IPS DF 6.9 (cell line): ENCODE data around the gene ERMAP.

ENCODE experiments used
- DNase-seq: peaks from one replicate; pipeline ENCODE4 v3.0.0-alpha.2; 2013; ENCODE audit warnings: low read depth, low spot score
- H3K27ac ChIP-seq: one replicate; pipeline ENCODE4 v1.5.1; 2013; ENCODE audit warnings: low read length, control low read depth
- H3K27me3 ChIP-seq: 2 replicates; pipeline ENCODE4 v1.6.1; 2013; ENCODE audit warnings: mild to moderate bottlenecking, low read length; ENCODE audit not compliant: control insufficient read depth, insufficient read depth
- H3K36me3 ChIP-seq: 2 replicates; pipeline ENCODE4 v1.6.1; 2013; ENCODE audit warnings: low read length; ENCODE audit not compliant: control insufficient read depth, insufficient read depth
- H3K4me1 ChIP-seq: 2 replicates; pipeline ENCODE4 v1.6.1; 2013; ENCODE audit warnings: low read length; ENCODE audit not compliant: control insufficient read depth, insufficient read depth
- H3K4me3 ChIP-seq: 2 replicates; pipeline ENCODE4 v1.5.1; 2013; ENCODE audit warnings: mild to moderate bottlenecking, low read length
- H3K9me3 ChIP-seq: 2 replicates; pipeline ENCODE4 v1.6.1; 2013; ENCODE audit warnings: low read length, inconsistent platforms; ENCODE audit not compliant: control insufficient read depth, insufficient read depth
- WGBS: extraction: QIAGEN DNeasy Blood & Tissue Kit; methylation state at CpG from one replicate; pipeline ENCODE4 v1.1.7; 2013; ENCODE audit warnings: mixed read lengths, missing lambda C conversion rate; ENCODE audit not compliant: insufficient read length, insufficient coverage; 5-methylcytosine and 5-hydroxymethylcytosine counted together

ERMAP gene, protein sequence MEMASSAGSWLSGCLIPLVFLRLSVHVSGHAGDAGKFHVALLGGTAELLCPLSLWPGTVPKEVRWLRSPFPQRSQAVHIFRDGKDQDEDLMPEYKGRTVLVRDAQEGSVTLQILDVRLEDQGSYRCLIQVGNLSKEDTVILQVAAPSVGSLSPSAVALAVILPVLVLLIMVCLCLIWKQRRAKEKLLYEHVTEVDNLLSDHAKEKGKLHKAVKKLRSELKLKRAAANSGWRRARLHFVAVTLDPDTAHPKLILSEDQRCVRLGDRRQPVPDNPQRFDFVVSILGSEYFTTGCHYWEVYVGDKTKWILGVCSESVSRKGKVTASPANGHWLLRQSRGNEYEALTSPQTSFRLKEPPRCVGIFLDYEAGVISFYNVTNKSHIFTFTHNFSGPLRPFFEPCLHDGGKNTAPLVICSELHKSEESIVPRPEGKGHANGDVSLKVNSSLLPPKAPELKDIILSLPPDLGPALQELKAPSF

DNA sequence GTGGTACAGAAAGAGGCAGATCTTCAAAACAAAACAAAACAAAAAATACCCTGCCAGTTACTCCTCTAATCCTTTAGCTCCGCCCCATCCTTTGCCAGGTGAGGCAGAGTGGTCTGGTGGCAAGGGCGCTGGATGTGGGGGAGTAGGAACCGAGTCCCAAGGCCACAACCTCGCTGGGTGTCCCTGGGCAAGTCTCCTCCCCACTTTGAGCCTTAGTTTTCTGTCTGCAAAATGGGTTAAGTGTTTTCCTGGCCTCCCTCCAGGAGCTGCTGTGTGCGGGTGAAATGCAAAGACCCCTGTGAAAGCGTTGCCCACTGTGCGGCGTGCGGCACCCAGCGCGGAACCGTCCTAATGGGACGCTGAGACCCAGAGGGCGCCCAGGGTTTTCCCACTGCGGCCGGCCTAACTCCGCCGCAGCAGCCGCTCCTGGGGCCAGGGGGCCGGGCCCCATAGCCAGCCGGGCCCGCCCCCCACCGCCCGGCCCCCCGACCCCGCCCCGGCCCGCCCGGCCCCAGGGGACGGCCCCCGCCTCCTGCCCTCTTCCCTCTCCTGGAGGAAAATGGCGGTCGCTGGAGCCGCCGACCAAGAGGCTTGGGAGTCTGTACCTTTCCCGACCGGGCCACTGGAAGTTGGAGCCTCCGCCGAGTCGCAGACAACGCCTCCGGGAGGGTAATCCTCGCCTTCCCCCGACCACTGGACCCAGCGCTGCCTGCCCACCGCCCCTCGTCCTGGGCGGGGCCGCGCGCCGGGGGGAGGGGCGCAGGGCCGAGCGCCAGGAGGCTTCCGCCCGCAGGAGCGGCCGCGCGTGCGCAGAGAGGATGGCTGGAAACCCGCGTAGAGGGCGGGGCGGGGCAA lies at the start of gene ERMAP, which contains the start of gene SVBP:
Gene ERMAP, plus strand, starts transcription at position 538 of the 855 bp plus-strand sequence. CDS start 13,327 bp downstream, outside the sequence.
Gene SVBP, minus strand, starts transcription at position 813 of the 855 bp plus-strand sequence. CDS start 853 bp downstream, outside the sequence.
- Histone ChIP-seq H3K4me1 (no peaks in the 10 kb centered on the region), H3K36me3 (no peaks in the 10 kb centered on the region), H3K4me3 (peak within 1 kb of the TSS; percentile 91; the same call in 1 of the 2 replicates), H3K9me3 (no peaks in the 10 kb centered on the region), H3K27ac (no peak within 1 kb of the TSS), H3K27me3 (no peaks in the 10 kb centered on the region)
- peak; percentile 45 for DNase-seq
- no CpG with 5 or more reads among the region's 66 CpGs for WGBS

DNA sequence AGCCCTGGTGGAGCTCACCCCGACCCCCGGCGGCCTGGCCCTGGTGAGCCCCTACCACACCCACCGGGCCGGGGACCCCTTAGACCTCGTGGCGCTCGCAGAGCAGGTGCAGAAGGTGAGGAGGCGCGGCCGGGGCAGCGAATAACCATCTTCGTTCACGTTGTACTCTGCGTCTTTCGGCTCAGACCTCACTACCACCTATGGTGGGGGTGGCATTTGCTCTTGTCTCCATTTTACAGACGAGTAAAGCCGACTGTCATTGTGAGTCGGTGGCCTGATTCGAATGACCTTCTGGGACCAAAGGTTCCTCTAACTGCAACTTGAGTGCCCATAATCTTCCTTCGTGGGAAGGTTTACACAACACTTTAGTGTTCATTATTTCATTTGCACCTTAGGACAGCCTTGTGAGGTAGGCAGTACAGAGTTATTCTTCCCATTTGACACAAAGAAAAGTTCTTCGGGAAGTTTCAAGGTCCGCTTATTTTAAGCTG lies 49.4 kb upstream of the ERMAP start:
- WGBS, result no CpG with 5 or more reads among the region's 23 CpGs
- Histone ChIP-seq H3K36me3 (no peaks in the 10 kb centered on the region), H3K27me3 (no peaks in the 10 kb centered on the region), H3K9me3 (no peaks in the 10 kb centered on the region), H3K4me3 (peak overlapping the region; percentile 97), H3K27ac (no peak overlapping the region), H3K4me1 (no peaks in the 10 kb centered on the region)
- DNase-seq, result no peak

DNA sequence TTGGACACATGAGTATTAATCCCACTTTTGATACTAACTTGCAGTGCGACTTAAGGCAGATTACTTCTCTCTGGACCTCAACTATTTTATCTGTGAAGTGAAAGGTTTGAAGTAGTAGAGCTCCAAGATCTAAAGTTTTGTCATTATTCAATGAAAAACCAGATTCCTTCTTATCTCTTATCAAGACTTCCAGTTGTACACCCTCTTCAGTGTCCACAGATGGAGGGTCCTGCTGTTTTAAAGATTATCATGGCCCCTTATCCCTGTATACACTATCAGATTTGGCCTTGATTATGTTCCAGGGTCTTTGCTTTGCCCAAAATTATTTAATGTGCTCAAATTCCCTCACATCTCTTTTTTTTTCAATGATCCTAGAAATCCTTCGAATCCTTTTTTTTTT lies 48.8 kb upstream of the ERMAP start:
- H3K27ac ChIP-seq, result no peak overlapping the region
- no peaks in the 10 kb centered on the region for H3K27me3 ChIP-seq
- H3K9me3 ChIP-seq, result no peaks in the 10 kb centered on the region
- H3K4me1 ChIP-seq, result no peaks in the 10 kb centered on the region
- H3K36me3 ChIP-seq, result no peaks in the 10 kb centered on the region
- WGBS, result no CpG with 5 or more reads among the region's 2 CpGs
- H3K4me3 ChIP-seq, result no peak overlapping the region
- DNase-seq, result no peak

DNA sequence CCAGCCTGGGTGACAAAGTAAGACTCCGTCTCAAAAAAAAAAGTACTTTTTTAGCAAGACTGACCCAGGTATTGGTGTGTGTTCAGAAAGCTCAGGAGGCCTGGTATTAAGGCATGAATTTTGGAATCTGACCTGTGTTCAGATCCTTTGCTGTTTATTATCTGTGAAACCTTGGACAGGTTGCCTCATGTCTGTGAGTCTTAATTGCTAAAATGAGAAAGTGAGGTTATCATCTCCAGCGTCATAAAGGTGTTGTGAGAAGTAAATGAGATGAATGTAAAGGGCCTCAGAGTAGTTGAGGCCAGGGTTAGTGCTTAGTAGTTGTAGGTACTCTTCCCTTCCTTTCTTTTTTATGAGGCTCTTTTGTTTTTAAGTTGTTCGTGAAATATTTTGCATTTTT lies 47.1 kb upstream of the ERMAP start:
- Histone ChIP-seq H3K36me3 (no peaks in the 10 kb centered on the region; the same call in 1 of the 2 replicates), H3K27me3 (no peaks in the 10 kb centered on the region), H3K27ac (no peak overlapping the region), H3K4me1 (no peaks in the 10 kb centered on the region), H3K9me3 (no peaks in the 10 kb centered on the region), H3K4me3 (no peak overlapping the region)
- WGBS, result no CpG with 5 or more reads among the region's 3 CpGs
- no peak for DNase-seq

DNA sequence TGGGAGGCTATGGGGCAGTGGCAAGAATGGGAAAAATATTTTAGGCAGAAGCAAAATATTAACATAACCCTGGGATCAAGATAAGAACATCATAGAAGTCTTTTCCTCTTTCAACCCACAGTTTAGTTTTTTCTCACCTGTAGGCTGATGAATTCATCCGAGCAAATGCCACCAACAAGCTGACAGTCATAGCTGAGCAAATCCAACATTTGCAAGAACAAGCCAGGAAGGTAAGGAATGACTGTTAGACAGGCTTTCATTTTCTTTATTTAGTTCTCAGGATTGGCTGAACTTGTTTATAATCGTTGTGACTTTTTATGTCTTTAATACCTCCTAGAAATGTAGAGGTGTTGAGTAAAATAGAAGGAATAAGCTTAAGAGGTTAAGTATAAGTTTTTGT lies 43.5 kb upstream of the ERMAP start:
- no peaks in the 10 kb centered on the region for H3K4me1 ChIP-seq
- no peaks in the 10 kb centered on the region for H3K27me3 ChIP-seq
- no CpG with 5 or more reads among the region's 2 CpGs for WGBS
- no peak overlapping the region for H3K4me3 ChIP-seq
- H3K9me3 ChIP-seq, result no peaks in the 10 kb centered on the region
- peaks cover 12% of the 10 kb centered on the region for H3K36me3 ChIP-seq
- H3K27ac ChIP-seq, result no peak overlapping the region
- no peak for DNase-seq

DNA sequence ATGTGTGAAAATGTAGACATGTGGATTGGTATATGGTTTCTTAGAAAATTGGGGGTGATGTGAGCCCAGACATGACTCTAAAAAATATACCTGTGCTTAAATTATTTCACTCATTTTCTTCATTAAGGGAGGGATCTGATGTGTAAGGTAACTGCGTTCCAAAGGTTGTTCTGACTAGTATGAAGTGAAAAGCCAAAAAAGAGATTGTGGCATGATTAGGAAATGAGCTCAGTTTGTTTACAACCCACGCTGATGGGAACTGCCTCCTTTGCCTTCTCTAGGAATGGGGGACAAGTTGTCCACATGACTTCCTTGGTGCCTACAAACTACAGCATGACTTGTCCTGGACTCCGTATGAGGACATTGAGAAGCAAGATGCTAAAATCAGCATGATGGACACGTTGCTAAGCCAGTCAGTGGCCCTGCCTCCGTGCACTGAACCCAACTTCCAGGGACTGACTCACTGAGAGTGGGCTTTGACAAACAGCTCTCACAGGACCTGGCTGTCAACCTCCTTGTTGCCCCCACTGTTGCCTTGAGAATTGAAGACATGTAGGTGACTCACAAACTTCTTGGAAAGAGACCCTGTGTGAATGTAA lies 41.9 kb upstream of the ERMAP start:
- no peaks in the 10 kb centered on the region for H3K9me3 ChIP-seq
- peaks cover 12% of the 10 kb centered on the region for H3K36me3 ChIP-seq
- no peak overlapping the region for H3K4me3 ChIP-seq
- no peaks in the 10 kb centered on the region for H3K4me1 ChIP-seq
- no peak overlapping the region for H3K27ac ChIP-seq
- no peak for DNase-seq
- no CpG with 5 or more reads among the region's 5 CpGs for WGBS
- no peaks in the 10 kb centered on the region for H3K27me3 ChIP-seq

DNA sequence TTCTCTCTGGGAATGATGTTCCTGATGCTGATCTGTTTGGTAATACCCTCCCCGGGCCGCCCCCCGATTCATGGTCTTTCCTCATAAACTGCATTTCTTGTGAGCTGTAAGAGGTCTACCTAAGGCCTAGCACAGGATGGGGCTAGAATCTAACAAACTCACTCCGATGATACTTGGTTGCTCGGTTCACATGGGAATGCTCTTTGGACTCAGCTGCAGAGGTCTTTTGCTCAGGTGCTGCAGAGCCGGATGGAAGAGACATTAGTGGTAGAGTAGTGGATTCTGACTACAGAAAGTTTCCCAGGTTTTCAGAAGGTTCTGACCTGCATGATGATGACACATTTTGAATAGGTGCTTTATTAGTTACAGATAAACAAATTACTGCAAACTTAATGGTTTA lies 40.4 kb upstream of the ERMAP start:
- Histone ChIP-seq H3K27me3 (no peaks in the 10 kb centered on the region), H3K9me3 (no peaks in the 10 kb centered on the region), H3K4me3 (no peak overlapping the region), H3K4me1 (no peaks in the 10 kb centered on the region), H3K36me3 (peaks cover 17% of the 10 kb centered on the region), H3K27ac (no peak overlapping the region)
- DNase-seq, result no peak
- WGBS, result no CpG with 5 or more reads among the region's 6 CpGs

DNA sequence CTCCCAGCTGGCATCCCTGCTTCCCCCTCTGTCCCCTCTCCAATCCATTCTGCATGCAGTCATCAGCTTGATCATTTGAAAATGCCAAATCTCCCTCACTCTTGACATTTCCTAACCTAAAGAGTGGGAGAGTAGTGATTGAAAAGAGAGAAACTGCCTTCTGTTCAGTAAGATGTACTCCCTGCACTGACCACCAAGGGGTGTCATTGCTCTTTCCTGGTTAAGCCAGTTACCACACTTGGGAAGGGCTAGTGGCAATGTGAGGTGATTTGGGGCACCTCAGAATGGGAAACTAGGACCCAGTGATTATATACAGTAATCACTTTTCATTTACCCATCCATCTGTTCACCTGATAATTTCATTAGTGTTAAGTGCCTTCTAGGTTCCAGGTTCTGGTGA lies 39.1 kb upstream of the ERMAP start:
- Histone ChIP-seq H3K4me3 (no peak overlapping the region), H3K36me3 (peaks cover 17% of the 10 kb centered on the region), H3K27ac (no peak overlapping the region), H3K9me3 (no peaks in the 10 kb centered on the region), H3K27me3 (no peaks in the 10 kb centered on the region), H3K4me1 (no peaks in the 10 kb centered on the region)
- no peak for DNase-seq

DNA sequence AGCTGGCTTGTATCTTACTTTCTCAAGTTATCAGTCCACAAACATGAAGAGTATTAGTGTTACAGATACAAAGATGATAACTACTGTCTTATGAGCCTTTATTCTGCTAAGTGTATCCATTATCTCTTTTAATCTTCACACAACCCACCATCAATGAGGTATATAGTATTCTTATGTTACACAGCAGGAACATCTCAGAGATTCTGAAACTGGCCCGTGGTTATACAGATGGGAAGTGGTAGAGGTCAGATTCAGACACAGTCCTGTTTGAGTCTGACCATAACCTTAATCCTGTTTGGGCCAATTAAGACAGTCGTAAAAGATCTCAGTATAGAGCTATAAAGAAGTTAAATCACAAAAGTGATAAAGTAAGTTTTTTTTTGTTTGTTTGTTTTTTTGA lies 37.2 kb upstream of the ERMAP start:
- no peak for DNase-seq
- Histone ChIP-seq H3K4me3 (no peak overlapping the region), H3K9me3 (no peaks in the 10 kb centered on the region), H3K4me1 (no peaks in the 10 kb centered on the region; the same call in 1 of the 2 replicates), H3K36me3 (peaks cover 17% of the 10 kb centered on the region), H3K27ac (no peak overlapping the region), H3K27me3 (no peaks in the 10 kb centered on the region)
- 100% methylated on average over 1 of the region's 2 CpGs for WGBS

DNA sequence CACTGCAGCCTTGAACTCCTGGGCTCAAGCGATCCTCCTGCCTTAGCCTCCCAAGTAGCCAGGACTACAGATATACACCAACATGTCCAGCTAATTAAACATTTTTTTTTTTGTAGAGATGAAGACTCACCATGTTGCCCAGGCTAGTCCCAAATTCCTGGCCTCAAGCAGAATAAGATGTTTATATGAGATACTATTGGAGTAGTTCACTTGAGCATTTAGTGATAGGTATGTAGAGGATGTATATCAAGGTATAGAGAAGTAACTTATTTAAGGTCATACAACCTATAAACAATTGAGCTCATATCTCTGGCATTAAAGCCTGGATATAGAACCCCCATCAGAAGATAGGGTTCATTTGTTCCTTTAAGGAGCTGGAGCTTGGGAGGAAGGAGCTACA lies 36.7 kb upstream of the ERMAP start:
- Histone ChIP-seq H3K4me3 (no peak overlapping the region), H3K27ac (no peak overlapping the region), H3K27me3 (no peaks in the 10 kb centered on the region), H3K4me1 (peaks cover 2% of the 10 kb centered on the region; the same call in 1 of the 2 replicates), H3K36me3 (peaks cover 14% of the 10 kb centered on the region), H3K9me3 (no peaks in the 10 kb centered on the region)
- DNase-seq, result no peak
- WGBS, result no CpG with 5 or more reads among the region's 1 CpG
